GM23248 (cell line): ENCODE data around the gene DRD4.

Experiments used
- EZH2 ChIP-seq: fragments of 200-600 bp; sonication (generic); IDR thresholded peaks from 2 replicates; pipeline ENCODE4 v1.6.1; 2018; ENCODE audit warnings: antibody characterized with exemption, mild to moderate bottlenecking; ENCODE audit not compliant: insufficient read depth, poor library complexity, severe bottlenecking
- EZH2phosphoT487 ChIP-seq: fragments of 200-600 bp; sonication (generic); IDR thresholded peaks from 2 replicates; pipeline ENCODE4 v1.6.1; 2018; ENCODE audit warnings: antibody characterized with exemption, moderate library complexity, mild to moderate bottlenecking, low read depth; ENCODE audit not compliant: insufficient read depth

GRCh38 chr11:613369-613968 is 23.6 kb upstream of the DRD4 start:
- no peak for TF ChIP-seq EZH2
- TF ChIP-seq EZH2phosphoT487 = no peak
